ENCODE results near the gene LY6G5C. TPM values are rescaled to one million over a fixed set of nuclear protein-coding genes. Genes with fewer than 3 reads are reported as not detected.
"Not testable (repeated sequence)": the region's sequence is repeated elsewhere in the genome, so short reads cannot be mapped to it uniquely, and the experiment has no call there.

The LY6G5C gene
- total RNA-seq, 1 donor from 2014 or later = 0.88 TPM

DNA sequence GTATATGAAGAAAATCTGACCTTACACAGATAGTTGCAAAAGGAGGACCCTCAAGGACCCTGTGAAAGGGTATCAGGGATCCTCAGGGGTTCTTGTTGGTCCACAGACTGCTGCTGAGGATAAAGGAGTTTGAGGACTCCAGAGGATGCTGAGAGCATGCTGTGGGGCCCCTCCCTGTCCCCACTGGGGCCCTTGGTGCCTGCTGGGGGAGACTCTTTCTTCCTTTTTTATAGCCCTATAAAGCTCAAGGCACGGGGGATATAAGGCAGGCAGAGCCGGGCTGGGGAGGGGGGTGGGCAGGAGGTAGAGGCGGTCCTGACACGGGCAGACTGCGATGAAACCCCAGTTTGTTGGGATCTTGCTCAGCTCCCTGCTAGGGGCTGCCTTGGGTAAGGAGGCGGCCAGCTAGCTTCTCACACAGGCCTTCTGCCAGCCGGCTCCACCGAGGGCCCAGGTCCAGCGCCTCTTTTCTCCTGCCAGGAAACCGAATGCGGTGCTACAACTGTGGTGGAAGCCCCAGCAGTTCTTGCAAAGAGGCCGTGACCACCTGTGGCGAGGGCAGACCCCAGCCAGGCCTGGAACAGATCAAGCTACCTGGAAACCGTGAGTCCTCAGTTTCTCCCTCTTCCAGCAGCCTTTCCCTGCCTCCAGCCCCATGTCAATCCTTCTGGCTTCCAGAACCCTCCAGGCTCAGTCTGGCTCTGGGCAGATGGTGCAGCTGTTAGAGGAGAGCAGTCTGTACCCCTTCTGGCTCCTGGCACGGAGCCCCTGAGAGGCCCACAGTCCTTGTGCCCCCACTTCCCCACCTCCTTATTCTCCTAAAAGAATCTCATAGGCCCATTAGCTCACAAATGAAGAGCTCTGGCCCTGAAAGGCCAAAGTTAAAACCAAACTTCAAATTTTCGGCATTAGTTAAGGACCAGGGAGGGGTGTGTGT lies 34.4 kb upstream of the LY6G5C start, which contains the start of gene LY6G6D:
Gene LY6G6D (plus strand): TSS at position 327 of the 937 bp plus-strand sequence. CDS start 8 bp downstream, at position 335.
- ATAC-seq = no peak

DNA sequence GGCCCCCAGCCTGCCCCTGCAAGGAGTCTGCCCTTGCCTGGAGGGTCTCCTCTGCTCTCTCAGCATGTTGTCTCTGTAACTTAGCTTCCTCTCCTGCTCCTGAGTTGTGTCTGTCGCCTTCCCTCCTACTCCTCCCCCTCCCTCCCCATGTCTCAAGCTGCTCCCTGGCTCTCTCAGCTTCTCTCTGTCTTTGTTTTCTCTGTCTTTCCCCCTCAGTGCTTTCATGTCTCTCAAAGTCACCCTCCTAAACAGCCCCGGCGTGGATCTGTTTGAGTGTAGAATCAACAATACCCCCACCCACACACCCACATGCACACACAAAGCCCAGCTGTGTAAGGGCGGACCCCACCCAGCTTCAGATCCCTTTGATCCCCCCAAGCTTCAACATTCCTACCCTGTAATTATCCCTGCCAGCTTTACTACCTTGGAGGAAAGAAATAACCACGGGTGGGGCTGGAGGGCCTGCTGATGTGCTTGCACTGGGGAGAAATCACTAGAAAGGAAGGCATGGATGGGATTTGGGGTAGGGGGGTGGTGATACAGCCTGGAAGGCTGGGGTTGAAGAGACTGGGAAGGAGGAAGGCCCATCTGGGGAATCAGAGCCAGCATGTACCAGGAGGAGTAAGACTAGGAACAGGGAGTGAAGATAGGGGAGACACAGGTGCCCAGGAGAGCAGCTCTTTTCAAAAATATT lies 33.3 kb upstream of the LY6G5C start:
- DNase-seq (ENCODE audit: low spot score) = no peak
- ATAC-seq = no peak

More for the DNA sequence above, 34.4 kb upstream of the LY6G5C start, which contains the start of gene LY6G6D:
- DNase-seq (ENCODE audit: low spot score) = no peak

DNA sequence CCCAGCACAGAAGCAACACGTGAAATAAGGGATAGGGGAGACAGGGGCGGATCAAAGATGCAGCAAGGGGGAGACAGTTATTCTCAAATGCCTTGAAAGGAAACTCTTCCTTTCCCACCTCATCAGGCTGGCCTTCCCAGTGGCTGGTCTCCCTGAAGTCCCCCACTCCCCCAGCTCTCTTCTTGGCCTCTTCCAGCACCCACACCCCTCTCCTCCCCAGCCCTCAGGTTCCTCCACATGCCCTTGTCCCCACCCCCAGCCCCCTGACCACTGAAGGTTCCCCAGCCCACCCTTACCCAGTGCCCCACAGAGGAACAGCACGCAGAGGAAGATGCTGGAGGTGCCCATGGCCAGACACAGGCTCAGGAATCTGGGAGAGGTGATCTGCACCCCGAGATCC lies 32.6 kb upstream of the LY6G5C start:
- ATAC-seq (no peak), DNase-seq (ENCODE audit: low spot score) (no peak)

DNA sequence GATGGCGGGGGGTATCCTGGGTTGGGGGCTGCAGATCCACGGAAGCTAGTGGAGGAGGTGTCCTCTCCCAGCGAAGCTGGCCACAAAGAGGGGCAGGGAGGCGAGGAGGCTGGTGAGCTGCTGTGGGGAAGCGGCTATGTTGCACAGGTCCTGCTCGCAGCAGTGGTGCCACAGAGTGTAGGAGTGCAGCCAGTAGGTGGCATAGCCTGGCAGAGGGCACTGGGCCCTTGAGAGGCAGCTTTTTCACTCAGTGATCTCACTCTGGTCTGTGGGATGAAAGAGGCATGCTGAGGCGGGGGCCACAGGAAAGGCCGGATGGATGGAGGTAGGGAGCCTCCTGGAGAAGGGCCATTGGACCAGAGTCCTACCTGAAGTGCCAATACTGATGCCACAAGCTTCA lies 31.4 kb upstream of the LY6G5C start:
- DNase-seq (ENCODE audit: low spot score) (no peak), ATAC-seq (peak; percentile 80)

DNA sequence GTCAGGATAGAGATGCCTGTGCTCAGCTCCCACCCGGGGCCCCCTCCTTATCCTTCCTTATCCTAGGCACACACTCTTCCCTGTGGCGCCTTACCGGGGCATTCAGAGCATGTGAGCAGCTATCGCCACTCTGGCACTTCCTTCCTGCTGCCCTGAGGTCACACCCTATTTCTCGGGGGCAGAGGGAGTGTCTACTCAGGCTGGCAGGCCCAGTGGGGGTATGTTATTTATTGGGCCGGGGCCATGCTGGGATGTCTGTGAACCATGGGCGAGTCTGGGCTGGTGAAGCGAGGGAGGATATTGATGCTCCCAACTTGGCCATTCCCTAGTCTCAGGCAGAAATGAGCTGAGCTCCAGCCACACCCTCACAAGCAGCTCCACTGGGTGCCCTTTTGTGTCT lies 30.4 kb upstream of the LY6G5C start:
- ATAC-seq (no peak), DNase-seq (ENCODE audit: low spot score) (no peak)

DNA sequence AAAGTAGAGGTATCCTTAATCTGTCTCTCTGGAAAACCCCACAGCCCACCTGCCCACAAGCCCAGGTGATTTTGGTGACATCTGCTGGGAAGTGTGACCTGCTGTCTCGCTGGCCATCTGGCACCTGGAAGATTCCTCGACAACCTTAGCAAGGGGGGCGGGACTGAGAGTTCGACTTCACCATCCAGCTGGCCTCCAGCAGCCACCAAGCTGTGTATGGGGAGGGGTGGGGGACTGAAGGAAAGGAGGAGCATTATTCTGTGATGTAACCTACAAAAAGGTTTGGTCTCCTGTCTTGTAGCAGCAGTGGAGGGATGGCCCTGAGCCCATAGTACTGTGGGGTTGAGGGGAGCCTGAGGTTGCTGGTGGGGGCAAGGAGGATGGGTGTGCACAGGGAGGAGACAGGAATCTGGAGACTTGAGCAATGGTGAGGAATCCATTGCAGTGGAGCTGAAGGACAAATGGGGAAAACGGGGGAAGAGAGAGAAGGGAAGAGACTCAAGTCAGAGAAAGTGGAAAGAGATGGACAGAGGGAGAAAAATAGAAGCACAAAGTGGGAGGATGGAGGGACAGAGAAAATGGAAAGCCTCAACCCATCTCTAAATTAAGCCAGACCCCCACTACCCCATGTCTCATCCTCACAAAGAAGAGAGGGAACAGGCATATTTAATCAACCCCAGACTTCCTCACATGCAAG lies 29.8 kb upstream of the LY6G5C start:
- ATAC-seq (no peak), DNase-seq (ENCODE audit: low spot score) (no peak)

DNA sequence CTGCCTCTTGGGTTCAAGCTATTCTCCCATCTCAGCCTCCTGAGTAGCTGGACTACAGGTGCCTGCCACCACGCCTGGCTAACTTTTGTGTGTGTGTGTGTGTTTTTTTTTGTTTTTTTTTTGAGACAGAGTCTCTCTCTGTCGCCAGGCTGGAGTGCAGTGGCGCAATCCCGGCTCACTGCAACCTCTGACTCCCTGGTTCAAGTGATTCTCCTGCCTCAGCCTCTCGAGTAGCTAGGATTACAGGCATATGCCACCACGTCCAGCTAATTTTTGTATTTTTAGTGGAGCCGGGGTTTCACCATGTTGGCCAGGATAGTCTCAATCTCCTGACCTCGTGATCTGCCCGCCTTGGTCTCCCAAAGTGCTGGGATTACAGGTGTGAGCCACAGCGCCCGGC lies 28.3 kb upstream of the LY6G5C start:
- ATAC-seq; DNase-seq (ENCODE audit: low spot score): not testable (repeated sequence)

DNA sequence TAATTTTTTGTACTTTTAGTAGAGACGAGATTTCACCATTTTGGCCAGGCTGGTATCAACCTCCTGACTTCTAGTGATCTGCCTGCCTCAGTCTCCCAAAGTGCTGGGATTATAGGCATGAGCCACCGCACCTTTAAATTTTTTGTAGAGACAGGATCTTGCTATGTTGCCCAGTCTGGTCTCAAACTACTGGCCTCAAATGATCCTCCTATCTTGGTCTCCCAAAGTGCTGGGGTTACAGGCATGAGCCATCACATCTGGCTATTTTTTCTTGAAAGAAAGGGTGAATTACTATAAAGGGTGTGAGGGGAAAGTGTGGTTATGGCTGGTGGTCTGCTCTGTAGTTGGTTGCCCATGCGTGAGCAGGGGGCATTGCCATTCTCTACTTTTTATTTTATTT lies 27.4 kb upstream of the LY6G5C start:
- DNase-seq (ENCODE audit: low spot score) = no peak
- ATAC-seq = no peak

DNA sequence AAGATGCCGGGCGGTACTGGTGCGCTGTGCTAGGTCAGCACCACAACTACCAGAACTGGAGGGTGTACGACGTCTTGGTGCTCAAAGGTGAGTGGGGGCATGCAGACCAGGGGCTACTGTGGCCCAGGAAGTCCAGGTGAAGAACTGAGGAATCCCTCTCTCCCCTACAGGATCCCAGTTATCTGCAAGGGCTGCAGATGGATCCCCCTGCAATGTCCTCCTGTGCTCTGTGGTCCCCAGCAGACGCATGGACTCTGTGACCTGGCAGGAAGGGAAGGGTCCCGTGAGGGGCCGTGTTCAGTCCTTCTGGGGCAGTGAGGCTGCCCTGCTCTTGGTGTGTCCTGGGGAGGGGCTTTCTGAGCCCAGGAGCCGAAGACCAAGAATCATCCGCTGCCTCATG lies 26.8 kb upstream of the LY6G5C start:
- ATAC-seq (no peak), DNase-seq (ENCODE audit: low spot score) (no peak)

DNA sequence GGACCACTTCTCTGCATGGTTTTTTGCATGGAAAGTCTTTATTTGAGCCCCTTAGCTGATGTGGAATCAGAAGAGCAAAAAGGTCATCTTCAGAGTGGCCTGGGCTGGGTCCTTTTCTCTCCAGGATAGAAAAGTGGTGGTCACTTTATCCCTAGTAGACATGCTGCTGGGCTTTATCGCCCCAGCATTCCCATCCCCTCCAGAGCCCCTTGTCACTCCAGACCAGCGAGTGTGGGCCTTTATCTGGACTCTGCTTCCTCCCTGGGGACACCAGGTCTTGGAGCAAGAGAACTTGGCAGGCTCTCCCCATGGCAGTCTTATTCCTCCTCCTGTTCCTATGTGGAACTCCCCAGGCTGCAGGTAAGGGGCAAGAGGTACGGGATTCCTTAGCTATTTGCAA lies 25.7 kb upstream of the LY6G5C start, which contains the start of gene LY6G6F:
Gene LY6G6F (plus strand): TSS at position 268 of the 400 bp plus-strand sequence. CDS start 41 bp downstream, at position 309.
- DNase-seq (ENCODE audit: low spot score) (no peak), ATAC-seq (no peak)

DNA sequence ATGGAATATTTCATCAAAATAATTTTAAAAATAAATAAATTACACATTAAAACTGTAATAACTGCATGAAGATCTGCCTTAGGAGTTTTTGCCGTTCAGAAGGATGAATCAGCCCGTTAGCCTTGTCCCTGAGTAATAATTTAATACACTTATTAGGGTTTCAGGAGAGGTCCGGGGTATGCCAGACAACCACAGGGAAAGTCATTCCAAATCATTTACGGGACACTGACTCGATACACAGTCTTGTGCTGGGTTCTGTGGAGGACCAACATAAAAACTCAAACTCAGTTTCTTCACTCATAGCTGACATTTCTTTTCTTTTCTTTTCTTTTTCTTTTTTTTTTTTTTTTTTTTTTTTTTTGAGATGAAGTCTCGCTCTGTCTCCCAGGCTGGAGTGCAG lies 25.1 kb upstream of the LY6G5C start:
- no peak for DNase-seq (ENCODE audit: low spot score)
- no peak for ATAC-seq

DNA sequence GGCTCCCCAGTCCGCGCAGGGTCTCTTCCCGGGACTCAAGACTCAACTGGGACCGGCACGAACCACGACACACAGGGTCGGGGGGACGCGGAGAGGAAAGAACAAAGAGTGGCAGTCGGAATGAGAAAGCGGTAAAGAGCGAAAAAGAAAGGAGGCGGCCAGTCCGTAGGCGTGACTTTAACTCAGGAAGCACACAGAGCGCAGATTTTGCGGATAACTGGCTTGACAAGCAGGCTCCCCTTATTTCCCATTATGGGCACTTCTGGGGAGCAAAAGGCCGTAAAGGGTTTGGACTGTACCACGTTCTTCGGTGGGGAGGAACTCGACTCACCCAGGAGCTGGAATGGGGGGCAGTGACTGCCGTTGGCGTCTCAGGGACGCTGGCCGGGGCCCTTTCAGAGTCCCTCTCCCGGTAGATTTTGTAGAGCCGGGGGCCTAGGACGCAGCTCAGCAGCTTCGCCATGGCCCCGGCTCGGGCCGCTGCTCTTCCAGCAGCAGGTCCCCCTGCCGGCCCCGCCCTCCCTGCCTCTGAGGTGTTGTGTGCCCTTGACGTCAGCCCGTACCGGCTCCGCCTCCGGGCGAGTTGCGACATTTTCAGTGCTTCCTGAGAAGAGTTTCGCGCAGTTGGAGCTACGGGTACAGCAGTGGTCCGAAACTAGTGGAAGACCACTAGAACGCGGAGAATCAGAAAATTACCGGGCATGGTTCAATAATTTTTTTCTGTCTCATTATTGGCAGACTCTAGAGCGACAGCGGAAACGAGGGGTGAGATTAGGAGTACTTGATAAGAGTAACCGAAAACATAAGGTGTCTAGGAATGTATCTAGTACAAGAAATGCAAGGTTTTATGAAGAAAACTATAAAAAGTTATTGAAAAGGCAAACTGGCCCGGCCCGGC lies 22.2 kb upstream of the LY6G5C start, which contains the start of gene ABHD16A:
Gene ABHD16A (minus strand): TSS at position 506 of the 898 bp plus-strand sequence. CDS start 43 bp downstream, at position 463.
- peak; percentile 99 for DNase-seq (ENCODE audit: low spot score)
- ATAC-seq = peak; percentile 95

DNA sequence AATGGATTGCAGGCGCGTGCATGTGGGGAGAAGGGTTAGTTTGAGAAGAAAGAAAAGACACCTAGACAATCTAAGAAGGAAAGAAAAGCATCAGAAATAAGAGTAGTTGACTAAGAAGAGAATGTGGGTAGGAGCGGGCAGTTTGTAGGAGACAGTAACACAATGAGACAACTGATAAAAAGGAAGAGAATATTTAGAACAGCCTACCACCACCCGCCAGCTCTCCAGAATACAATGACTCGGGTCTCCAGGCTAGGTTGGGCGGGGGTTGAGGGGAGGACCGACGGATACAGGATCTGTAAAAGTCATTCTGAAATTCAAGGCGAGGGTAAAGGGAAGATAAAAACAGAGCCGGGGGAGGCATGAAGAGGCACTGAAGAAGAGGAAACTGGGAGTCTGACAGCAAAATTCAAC lies 21.5 kb upstream of the LY6G5C start:
- DNase-seq (ENCODE audit: low spot score) (no peak), ATAC-seq (peak; percentile 7)

DNA sequence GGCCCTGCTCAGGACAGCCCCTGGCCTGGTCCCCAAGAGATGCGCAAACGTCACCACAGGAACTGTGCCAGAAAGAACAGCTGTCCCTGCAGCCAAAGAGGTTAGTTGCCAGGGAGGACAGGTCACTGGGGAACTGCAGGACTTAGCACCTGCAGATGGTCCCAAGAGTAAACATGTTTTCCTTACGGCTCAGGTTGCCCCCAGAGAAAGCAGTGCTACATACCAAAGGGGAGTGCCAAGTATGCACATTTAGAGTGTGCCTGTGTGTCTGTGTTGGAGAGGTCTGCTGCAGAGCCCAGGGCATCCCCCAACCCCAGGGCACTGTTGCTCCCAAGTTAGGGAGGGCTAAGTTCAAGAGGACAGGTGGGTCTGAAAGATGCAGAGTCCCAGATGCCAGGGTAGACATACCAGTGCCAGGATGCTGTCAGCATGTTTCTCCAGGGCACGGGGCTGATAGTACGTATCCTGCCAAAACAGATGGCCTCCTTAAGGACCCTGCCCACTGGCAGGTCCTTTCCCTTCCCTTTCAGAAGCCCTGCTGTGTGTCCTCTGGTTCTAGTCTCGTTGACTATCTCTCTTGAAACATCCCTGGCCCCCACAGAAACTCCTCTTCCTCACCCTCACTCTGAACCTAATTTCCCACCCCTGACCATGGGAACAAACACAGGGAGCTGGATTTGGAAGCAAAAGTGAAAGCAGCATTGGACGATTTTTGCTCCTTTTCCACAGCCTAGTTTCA lies 21.0 kb upstream of the LY6G5C start:
- ATAC-seq = peak; percentile 37
- DNase-seq (ENCODE audit: low spot score) = peak; percentile 66

DNA sequence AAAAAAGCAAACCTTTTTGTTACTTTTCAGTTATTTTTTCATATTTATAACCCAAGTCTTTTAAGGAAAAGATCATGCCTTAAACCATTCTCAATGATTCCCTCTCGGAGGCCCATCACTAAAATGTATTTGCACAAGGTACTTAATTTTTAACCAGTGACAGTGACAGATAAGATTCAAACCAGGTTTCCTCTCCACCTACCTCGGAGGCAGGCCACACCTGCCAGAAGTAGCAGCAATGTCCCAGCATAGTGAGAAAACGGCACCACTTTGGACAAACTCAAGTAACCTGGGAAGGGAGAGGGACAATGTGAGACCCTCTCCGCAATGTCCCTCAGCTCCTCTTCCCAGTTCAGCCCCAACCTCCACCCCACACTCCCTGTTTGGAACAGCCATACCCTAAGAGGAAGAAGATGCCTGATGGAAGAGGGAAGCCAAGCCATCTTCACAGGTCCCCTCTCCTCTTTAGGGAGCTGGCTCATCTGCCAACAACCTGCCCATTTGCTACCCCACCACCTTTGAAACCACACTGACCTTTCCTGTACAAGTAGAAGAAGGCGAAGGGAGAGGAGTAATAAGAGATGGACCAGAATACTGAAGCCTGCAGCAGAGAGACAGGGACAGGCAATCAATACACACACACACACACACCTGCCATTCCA lies 20.0 kb upstream of the LY6G5C start:
- DNase-seq (ENCODE audit: low spot score) (no peak), ATAC-seq (no peak)

DNA sequence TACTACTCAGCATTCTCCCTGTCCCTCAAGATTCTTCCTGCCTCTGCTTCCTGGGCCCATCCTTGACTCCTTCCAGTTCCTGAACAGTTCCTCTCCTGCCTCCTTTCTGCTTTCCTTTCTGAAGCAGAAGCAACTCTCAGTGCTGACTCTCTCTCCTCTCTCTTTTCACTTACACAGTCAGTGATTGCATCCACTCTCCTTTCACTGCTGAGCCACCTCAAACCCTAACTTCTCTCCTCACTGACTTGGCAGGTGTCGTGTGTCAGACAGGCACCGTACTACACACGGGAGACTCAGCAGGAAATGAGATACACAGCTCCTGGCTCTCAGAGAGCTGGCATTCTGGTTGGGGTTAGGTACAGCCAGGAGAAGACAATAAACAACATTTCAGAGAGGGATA lies 16.7 kb upstream of the LY6G5C start:
- DNase-seq (ENCODE audit: low spot score) (no peak), ATAC-seq (no peak)

DNA sequence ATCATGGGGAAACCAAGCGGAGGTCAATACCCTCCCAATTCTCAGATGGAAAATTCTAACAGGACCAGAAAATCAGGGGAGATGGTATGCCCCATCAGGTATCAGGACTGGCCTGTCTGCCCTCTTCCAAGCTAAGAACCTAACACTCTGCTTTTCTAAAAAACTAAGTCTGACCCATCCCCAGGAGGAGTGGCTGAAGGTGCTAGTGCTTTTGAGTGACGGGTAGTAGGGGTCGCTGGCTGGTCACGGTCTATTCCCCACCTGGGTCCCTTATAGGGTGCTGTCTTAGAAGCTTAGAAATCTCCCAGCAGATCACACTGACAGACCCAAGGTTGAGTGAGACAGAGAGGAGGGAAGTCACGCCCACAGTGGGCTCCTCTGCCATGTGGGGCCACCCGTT lies 12.7 kb upstream of the LY6G5C start:
- DNase-seq (ENCODE audit: low spot score) = no peak
- ATAC-seq = no peak

DNA sequence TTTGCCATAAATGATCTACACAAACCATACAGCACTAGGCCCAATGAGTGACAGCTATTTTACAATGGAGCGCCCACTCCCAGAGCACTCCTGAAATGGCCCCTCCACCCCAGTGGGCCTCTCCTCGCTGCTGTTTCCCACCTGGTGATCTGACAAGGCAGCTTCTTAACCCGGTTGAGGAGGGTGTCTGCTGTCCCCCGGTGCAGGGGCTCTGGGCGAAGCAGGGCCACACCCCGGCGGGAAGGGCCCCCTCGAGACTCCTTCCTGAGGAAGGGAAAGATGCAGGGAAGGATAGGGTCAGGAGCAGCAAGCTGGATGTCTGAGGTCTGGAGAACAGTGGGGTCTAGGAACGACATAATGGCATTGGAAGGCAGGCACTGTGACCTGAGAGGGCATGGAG lies 12.0 kb upstream of the LY6G5C start:
- ATAC-seq = no peak
- DNase-seq (ENCODE audit: low spot score) = no peak

DNA sequence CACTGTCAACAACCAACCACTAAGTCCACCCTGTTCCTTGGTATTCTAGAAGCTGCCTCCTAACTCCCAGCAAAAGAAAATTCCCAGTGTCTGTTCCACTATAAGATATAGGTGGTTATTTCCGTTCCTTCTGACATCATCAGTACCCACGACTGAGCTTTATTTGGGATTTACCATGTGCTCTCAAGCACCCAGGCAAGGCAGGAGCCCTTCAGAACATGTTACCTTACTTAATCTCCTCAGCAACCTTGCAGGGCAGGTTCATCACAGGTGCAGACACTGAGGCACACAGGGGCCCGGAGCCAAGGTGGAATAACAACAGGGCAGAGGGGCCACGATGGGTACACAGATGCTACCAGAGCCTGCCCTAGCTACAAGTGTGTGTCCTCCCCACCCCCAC lies 11.5 kb upstream of the LY6G5C start:
- ATAC-seq = no peak

More for the DNA sequence above, 11.5 kb upstream of the LY6G5C start:
- no peak for DNase-seq (ENCODE audit: low spot score)
